Peyer's patch (tissue), 4 donors: ENCODE measurements around the gene TMEM222. TPM values are rescaled to one million over a fixed set of nuclear protein-coding genes. Genes with fewer than 3 reads are reported as not detected.

Source experiments
- DNase-seq, 3 donors: peaks; one replicate each; pipeline ENCODE4 v3.0.0-alpha.2; 2017 to 2019
- H3K27ac ChIP-seq, 4 donors: fragments of 200-600 bp; sonication (generic); one replicate each; pipeline ENCODE4 v1.5.1; 2016 to 2019
- H3K27me3 ChIP-seq, 2 donors: fragments of 200-600 bp; sonication (generic); one replicate each; pipeline ENCODE4 v1.5.1; 2019
- H3K36me3 ChIP-seq, 3 donors: fragments of 200-600 bp; sonication (generic); one replicate each; pipeline ENCODE4 v1.5.1; 2016 to 2019
- H3K4me1 ChIP-seq, 4 donors: fragments of 200-600 bp; sonication (generic); one replicate each; pipeline ENCODE4 v1.5.1; 2016 to 2019
- H3K4me3 ChIP-seq, 4 donors: fragments of 200-600 bp; sonication (generic); 1 replicate in 3 of 4; 2 replicates in 1 of 4; pipeline ENCODE4 v1.5.1; 2016 to 2019; ENCODE audit warnings: mild to moderate bottlenecking in 1 of 4
- H3K9me3 ChIP-seq, 4 donors: fragments of 200-600 bp; sonication (generic); one replicate each; pipeline ENCODE4 v1.5.1; 2016 to 2019; ENCODE audit warnings: mild to moderate bottlenecking in 1 of 4
- CTCF ChIP-seq, 6 experiments: fragments of 450-650 bp in 4 of 6; fragments of 200-600 bp in 2 of 6; sonication (generic) in 1 of 6; IDR thresholded peaks; one replicate each; pipeline ENCODE4 v1.5.1; 2017 to 2019; ENCODE audit warnings: antibody characterized with exemption in 6 of 6, mild to moderate bottlenecking in 3 of 6, moderate library complexity in 1 of 6
- POLR2A ChIP-seq, 2 donors: fragments of 450-650 bp; IDR thresholded peaks; one replicate each; pipeline ENCODE4 v1.5.1; 2017; ENCODE audit warnings: antibody characterized with exemption in 2 of 2, mild to moderate bottlenecking in 2 of 2, moderate library complexity in 2 of 2
- total RNA-seq, 4 donors: library from RNA; depleted of rRNA; stranded (reverse); fragments of >200 nt; gene quantifications; one replicate each; pipeline ENCODE4 v1.1.0, GENCODE V29; 2016

Gene TMEM222
- total RNA-seq, 4 donors from 2014 or later = 9.9 to 30.8 (median 25.4) TPM

GRCh38 chr1:27356619-27357280 lies 34.8 kb downstream of the TMEM222 start:
- Histone ChIP-seq H3K9me3 (no peaks in the 10 kb centered on the region), H3K27me3 (no peaks in the 10 kb centered on the region), H3K36me3 (peaks cover 0 to 20% (median 0%) of the 10 kb centered on the region in 3 donors), H3K4me1 (peaks cover 3 to 27% (median 17%) of the 10 kb centered on the region in 4 donors), H3K27ac (peak overlapping the region; percentile 6 to 69 (median 36)), H3K4me3 (peak overlapping the region; percentile 29 to 50 (median 47))
- peak in 2 of 6 experiments; percentile 22 to 28 for TF ChIP-seq CTCF (IDR thresholded peaks at IDR 0.05)
- TF ChIP-seq POLR2A (IDR thresholded peaks at IDR 0.05) = no peak
- peak in 2 of 3 donors; percentile 80 to 86 for DNase-seq

DNA sequence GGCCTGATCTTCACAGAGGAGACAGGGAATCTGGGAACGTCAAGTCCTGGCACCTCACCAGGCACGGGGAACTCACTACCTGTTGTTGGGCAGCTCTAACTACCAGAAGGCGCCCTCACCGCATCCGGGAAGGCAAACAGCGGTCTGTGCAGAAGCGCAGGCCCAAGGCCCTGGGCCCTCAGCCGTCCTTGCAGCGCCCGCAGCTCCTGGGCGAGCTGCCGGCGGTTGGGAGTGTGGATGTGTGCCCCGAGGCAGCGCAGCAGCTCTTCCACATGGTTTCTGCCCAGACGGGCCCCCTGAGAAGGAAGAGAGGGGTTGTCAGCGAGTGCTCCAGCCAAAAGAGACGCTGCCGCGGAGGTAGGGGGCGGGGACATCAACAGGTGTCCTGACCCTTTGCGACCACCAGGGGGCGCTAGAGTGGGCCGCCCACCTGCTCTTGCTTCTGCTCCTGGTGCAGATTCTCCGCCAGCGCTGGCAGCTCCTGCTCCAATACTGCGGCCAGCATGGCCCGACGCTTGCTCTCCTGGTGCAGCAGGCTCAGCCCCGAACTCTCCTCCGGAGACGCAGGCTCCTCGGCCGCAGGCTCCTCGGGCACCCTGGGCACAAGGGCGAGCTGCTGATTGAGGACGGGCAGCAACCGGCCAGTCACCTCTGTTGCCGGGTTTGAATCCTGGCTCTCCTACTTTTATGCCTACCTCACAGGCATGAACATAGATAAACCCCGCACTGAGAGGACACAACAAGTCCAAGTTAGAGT lies 35.5 kb downstream of the TMEM222 start:
- H3K4me3 ChIP-seq = peak overlapping the region; percentile 29 to 50 (median 47)
- TF ChIP-seq POLR2A (IDR thresholded peaks at IDR 0.05) = no peak
- TF ChIP-seq CTCF (IDR thresholded peaks at IDR 0.05) = peak; percentile 95 to 100 (median 96)
- peak overlapping the region; percentile 6 to 69 (median 36) for H3K27ac ChIP-seq
- H3K27me3 ChIP-seq = no peaks in the 10 kb centered on the region
- peaks cover 3 to 27% (median 16%) of the 10 kb centered on the region in 4 donors for H3K4me1 ChIP-seq
- no peaks in the 10 kb centered on the region for H3K9me3 ChIP-seq
- DNase-seq = peak; percentile 75 to 87 (median 87)
- H3K36me3 ChIP-seq = peaks cover 0 to 20% (median 0%) of the 10 kb centered on the region in 3 donors

DNA sequence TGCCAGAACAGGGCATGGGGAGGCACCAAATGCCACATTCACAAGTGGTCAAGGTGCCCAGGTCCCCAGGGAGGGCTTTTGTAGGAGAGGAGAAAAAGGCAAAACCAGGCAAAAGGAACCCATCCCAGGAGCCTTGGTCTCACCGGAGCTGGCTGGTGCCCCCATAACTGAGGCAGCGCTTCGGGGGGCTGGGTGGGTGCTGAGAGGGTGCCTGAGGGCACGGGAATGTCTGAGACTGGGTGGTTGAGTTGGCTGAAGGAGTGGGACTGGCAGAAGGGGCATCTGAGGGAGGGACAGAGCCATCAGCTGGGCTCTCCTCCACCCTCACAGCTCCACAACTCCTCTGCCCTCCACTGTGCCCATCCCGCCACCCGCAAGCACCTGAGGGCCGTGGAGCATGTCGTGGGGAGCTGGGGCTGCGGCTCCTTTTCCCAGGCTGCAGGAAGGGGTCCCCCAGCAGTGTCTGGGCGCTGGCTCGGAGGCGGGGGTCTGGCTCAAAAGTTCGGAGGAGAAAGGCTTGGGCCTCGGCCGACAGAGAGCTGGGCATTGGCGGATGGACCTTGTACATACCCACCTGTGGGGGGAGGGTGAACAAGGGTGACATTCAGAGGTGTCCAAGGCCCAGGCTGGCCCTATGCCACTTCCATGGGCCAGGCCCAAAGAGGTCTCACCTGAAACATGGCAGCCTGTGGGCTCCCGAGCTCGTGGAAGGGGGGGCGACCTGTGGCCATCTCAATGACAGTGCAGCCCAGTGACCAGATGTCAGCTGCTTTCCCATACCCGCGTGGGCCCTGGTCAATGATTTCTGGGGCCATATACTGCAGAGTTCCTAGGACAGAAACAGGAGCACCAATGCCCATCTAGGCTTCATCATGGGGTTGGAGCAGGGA lies 36.3 kb downstream of the TMEM222 start:
- Histone ChIP-seq H3K27ac (no peak overlapping the region), H3K9me3 (no peaks in the 10 kb centered on the region), H3K4me1 (peaks cover 3 to 27% (median 16%) of the 10 kb centered on the region in 4 donors), H3K4me3 (no peak overlapping the region), H3K27me3 (no peaks in the 10 kb centered on the region), H3K36me3 (peaks cover 0 to 25% (median 0%) of the 10 kb centered on the region in 3 donors)
- DNase-seq = no peak
- TF ChIP-seq POLR2A (IDR thresholded peaks at IDR 0.05) (no peak), CTCF (IDR thresholded peaks at IDR 0.05) (no peak)

- H3K36me3 ChIP-seq = peaks cover 0 to 31% (median 0%) of the 10 kb centered on the region in 3 donors
- H3K4me3 ChIP-seq = no peak overlapping the region
- no peaks in the 10 kb centered on the region for H3K27me3 ChIP-seq
- H3K27ac ChIP-seq = no peak overlapping the region
- no peak for DNase-seq
- TF ChIP-seq POLR2A (IDR thresholded peaks at IDR 0.05) (no peak), CTCF (IDR thresholded peaks at IDR 0.05) (no peak)
- no peaks in the 10 kb centered on the region for H3K9me3 ChIP-seq
- H3K4me1 ChIP-seq = peaks cover 3 to 27% (median 16%) of the 10 kb centered on the region in 4 donors
These were observed 37.0 kb downstream of the TMEM222 start for GRCh38 chr1:27358928-27359313.

DNA sequence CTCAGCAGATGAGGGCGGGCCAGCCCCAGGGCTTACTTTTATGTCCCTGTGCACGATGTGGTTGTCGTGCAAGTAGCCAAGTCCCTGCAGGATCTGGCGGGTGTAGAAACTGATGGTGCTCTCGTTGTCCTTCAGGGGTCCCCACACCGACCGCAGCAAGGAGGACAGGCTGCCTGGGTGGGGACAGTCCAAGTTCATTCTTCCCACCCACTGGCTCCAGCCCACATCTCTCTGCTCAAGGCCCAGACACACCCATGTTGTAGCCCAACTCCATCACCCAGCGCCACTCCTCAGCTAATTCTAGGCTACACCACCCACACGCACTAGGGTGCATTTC lies 37.8 kb downstream of the TMEM222 start:
- Histone ChIP-seq H3K4me1 (peaks cover 3 to 31% (median 19%) of the 10 kb centered on the region in 4 donors), H3K36me3 (peaks cover 0 to 31% (median 0%) of the 10 kb centered on the region in 3 donors), H3K27me3 (no peaks in the 10 kb centered on the region), H3K27ac (peak overlapping the region in 1 of 4 donors; percentile 49), H3K4me3 (peak overlapping the region; percentile 42 to 51 (median 46)), H3K9me3 (no peaks in the 10 kb centered on the region)
- no peak for DNase-seq
- TF ChIP-seq CTCF (IDR thresholded peaks at IDR 0.05) (no peak), POLR2A (IDR thresholded peaks at IDR 0.05) (no peak)
